ENCODE results near the gene MARCHF5.

- no peak for TF ChIP-seq CTCF (IDR thresholded peaks at IDR 0.05)
- peak; percentile 42 for TF ChIP-seq EP300 (IDR thresholded peaks at IDR 0.05)
Measured at GRCh38 chr10:92284112-92284704, 6.8 kb upstream of the MARCHF5 start.
